Gastroesophageal sphincter (tissue), 4 donors: ENCODE measurements around the gene HIRA. TPM values are rescaled to one million over a fixed set of nuclear protein-coding genes. Genes with fewer than 3 reads are reported as not detected.

ENCODE experiments used
- ATAC-seq: fragments of 150-250 bp; one replicate; pipeline ENCODE4 v1.9.1; 2016; ENCODE audit warnings: mild to moderate bottlenecking, moderate library complexity
- H3K27ac ChIP-seq, 4 donors: fragments of 200-600 bp; sonication (generic) in 3 of 4; 1 replicate in 3 of 4; 2 replicates in 1 of 4; pipeline ENCODE4 v1.5.1; 2016 to 2019
- H3K27me3 ChIP-seq: fragments of 200-600 bp; sonication (generic); one replicate; pipeline ENCODE4 v1.5.1; 2019
- H3K36me3 ChIP-seq, 2 donors: fragments of 200-600 bp; sonication (generic); one replicate each; pipeline ENCODE4 v1.5.1; 2019; ENCODE audit warnings: control low read depth in 1 of 2
- H3K4me1 ChIP-seq, 3 donors: fragments of 200-600 bp; sonication (generic); 1 replicate in 2 of 3; 2 replicates in 1 of 3; pipeline ENCODE4 v1.5.1; 2016 to 2019; ENCODE audit warnings: control low read depth in 2 of 3
- H3K4me3 ChIP-seq, 2 donors: fragments of 200-600 bp; sonication (generic); one replicate each; pipeline ENCODE4 v1.5.1; 2019; ENCODE audit warnings: mild to moderate bottlenecking in 1 of 2, moderate library complexity in 1 of 2
- H3K9me3 ChIP-seq, 3 donors: fragments of 200-600 bp; sonication (generic); one replicate each; pipeline ENCODE4 v1.5.1; 2017 to 2019; ENCODE audit warnings: control low read depth in 2 of 3
- CTCF ChIP-seq, 4 experiments: fragments of 200-600 bp in 2 of 4; fragments of 450-650 bp in 2 of 4; sonication (generic) in 1 of 4; IDR thresholded peaks; one replicate each; pipeline ENCODE4 v1.5.1; 2017 to 2019; ENCODE audit warnings: antibody characterized with exemption in 4 of 4, mild to moderate bottlenecking in 2 of 4, moderate library complexity in 2 of 4
- EP300 ChIP-seq: sonication (generic); formaldehyde crosslinking; IDR thresholded peaks from one replicate; pipeline ENCODE4 v1.6.1; 2017; ENCODE audit warnings: antibody characterized with exemption, mild to moderate bottlenecking
- POLR2A ChIP-seq, 2 donors: fragments of 450-650 bp; IDR thresholded peaks; one replicate each; pipeline ENCODE4 v1.6.1; 2017; ENCODE audit warnings: antibody characterized with exemption in 2 of 2, mild to moderate bottlenecking in 2 of 2, moderate library complexity in 1 of 2
- POLR2AphosphoS5 ChIP-seq: sonication (generic); formaldehyde crosslinking; IDR thresholded peaks from one replicate; pipeline ENCODE4 v1.6.1; 2017; ENCODE audit warnings: antibody characterized with exemption
- WGBS, 2 donors: methylation state at CpG; one replicate each; pipeline ENCODE4 v1.1.5; 2018; ENCODE audit warnings: low coverage in 1 of 2; 5-methylcytosine and 5-hydroxymethylcytosine counted together
- total RNA-seq, 4 donors: library from RNA; depleted of rRNA; stranded (reverse); fragments of >200 nt; gene quantifications; one replicate each; pipeline ENCODE4 v1.1.0, GENCODE V29; 2016

The HIRA gene
- total RNA-seq, 4 donors from 2014 or later: 20.5 to 35.6 (median 26.0) TPM

DNA sequence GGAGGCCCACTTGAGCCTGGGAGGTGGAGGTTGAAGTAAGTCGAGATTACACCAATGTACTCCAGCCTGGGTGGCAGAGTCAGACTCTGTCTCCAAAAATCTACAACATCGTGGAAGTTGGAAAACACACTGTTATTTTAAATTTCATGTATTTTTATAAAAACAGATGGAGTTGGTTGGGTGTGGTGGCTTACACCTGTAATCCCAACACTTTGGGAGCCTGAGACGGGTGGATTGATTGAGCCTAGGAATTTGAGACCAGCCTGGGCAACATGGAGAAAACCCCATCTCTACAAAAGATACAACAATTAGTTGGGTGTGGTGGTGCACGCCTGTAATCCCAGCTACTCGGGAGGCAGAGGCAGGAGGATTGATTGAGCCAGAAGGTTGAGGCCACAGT, 88.1 kb downstream of the HIRA start:
- H3K4me3 ChIP-seq: no peak overlapping the region
- TF ChIP-seq EP300: no peak
- TF ChIP-seq POLR2A (IDR thresholded peaks at IDR 0.05): no peak
- no peak for TF ChIP-seq POLR2AphosphoS5
- no peak for TF ChIP-seq CTCF (IDR thresholded peaks at IDR 0.05)
- H3K27ac ChIP-seq: no peak overlapping the region
- H3K9me3 ChIP-seq: peaks cover 0 to under 1% (median 0%) of the 10 kb centered on the region in 3 donors
- no peaks in the 10 kb centered on the region for H3K4me1 ChIP-seq
- 86 to 99% methylated on average over 2 to 5 of the region's 5 CpGs for WGBS, 2 donors
- H3K27me3 ChIP-seq: no peaks in the 10 kb centered on the region
- H3K36me3 ChIP-seq: peaks cover 4 to 96% of the 10 kb centered on the region in 2 donors
- no peak for ATAC-seq

DNA sequence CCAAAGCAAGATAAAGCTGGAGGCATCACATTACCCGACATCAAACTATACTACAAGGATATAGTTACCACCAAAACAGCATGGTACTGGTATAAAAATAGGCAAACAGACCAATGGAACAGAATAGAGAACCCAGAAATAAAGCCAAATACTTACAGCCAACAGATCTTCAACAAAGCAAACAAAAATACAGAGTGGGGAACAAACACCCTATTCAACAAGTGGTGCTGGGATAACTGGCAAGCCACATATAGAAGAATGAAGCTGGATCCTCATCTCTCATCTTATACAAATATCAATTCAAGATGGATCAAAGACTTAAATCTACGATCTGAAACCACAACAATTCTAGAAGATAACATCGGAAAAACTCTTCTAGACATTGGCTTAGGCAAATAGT, 90.0 kb downstream of the HIRA start:
- H3K36me3 ChIP-seq: peaks cover 4 to 96% of the 10 kb centered on the region in 2 donors

GRCh38 chr22:19337137-19337536, 94.4 kb downstream of the HIRA start:
- H3K4me3 ChIP-seq: no peak overlapping the region
- H3K36me3 ChIP-seq: peaks cover 4 to 96% of the 10 kb centered on the region in 2 donors
- 94 to 100% methylated on average over 1 to 2 of the region's 2 CpGs for WGBS, 2 donors
- H3K4me1 ChIP-seq: no peaks in the 10 kb centered on the region
- TF ChIP-seq CTCF (IDR thresholded peaks at IDR 0.05) (no peak), POLR2A (IDR thresholded peaks at IDR 0.05) (no peak), POLR2AphosphoS5 (no peak), EP300 (no peak)
- ATAC-seq: no peak
- peaks cover 0 to 44% (median 0%) of the 10 kb centered on the region in 3 donors for H3K9me3 ChIP-seq
- H3K27ac ChIP-seq: no peak overlapping the region
- no peaks in the 10 kb centered on the region for H3K27me3 ChIP-seq

More for the DNA sequence above, 90.0 kb downstream of the HIRA start:
- no peak for TF ChIP-seq POLR2AphosphoS5
- Histone ChIP-seq H3K4me1 (no peaks in the 10 kb centered on the region), H3K9me3 (peaks cover 0 to 20% (median 0%) of the 10 kb centered on the region in 3 donors), H3K27ac (no peak overlapping the region), H3K27me3 (no peaks in the 10 kb centered on the region), H3K4me3 (no peak overlapping the region)
- no peak for ATAC-seq
- 41 to 44% methylated on average over 2 of the region's 3 CpGs for WGBS, 2 donors

DNA sequence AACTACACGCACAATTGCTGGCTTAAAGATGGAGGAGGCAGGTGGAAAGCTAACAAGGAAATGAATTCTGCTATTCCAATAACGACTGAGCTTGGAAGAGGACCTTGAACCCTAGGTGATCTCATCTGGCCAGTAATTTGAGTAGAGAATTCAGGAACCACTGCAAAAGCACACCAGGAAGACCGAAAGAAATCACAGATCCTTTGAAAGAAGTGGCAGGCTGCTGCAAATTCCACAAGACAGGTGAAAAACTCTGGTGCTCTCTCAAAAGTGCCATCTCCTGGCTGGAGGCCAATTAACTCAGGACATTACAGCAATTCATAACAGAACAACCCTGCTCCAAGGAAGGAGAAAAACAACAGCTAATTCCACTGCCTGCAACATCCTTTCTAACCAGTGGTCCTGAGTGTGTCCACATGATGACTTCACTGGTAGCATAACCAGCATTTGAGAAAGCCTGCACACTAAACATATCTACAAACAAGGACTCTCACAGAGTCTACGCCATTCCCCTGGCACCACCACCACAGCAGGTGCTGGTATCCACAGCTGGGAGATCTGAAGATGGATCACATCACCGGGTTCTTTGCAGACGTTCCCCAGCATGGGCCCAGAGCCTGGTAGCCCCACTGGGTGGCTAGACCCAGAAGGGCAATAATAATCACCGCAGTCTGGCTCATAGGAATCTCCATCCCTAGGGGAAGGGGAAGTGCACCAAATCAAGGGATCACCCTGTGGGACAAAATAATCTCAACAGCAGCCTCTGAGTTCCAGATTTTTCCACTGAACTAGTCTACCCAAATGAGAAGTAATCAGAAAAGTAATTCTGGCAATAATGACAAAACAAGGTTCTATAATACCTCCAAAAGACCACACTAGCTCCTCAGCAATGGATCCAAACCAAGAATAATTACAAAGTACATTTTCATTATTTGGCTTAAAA, 95.1 kb downstream of the HIRA start:
- WGBS, 2 donors: 85 to 94% methylated on average over 2 to 5 of the region's 7 CpGs
- no peaks in the 10 kb centered on the region for H3K27me3 ChIP-seq
- H3K36me3 ChIP-seq: peaks cover 4 to 98% of the 10 kb centered on the region in 2 donors
- H3K27ac ChIP-seq: no peak overlapping the region
- no peak for ATAC-seq
- no peak overlapping the region for H3K4me3 ChIP-seq
- TF ChIP-seq CTCF (IDR thresholded peaks at IDR 0.05): no peak
- TF ChIP-seq EP300: no peak
- TF ChIP-seq POLR2A (IDR thresholded peaks at IDR 0.05): no peak
- no peak for TF ChIP-seq POLR2AphosphoS5
- peaks cover 0 to 44% (median 0%) of the 10 kb centered on the region in 3 donors for H3K9me3 ChIP-seq
- H3K4me1 ChIP-seq: no peaks in the 10 kb centered on the region

DNA sequence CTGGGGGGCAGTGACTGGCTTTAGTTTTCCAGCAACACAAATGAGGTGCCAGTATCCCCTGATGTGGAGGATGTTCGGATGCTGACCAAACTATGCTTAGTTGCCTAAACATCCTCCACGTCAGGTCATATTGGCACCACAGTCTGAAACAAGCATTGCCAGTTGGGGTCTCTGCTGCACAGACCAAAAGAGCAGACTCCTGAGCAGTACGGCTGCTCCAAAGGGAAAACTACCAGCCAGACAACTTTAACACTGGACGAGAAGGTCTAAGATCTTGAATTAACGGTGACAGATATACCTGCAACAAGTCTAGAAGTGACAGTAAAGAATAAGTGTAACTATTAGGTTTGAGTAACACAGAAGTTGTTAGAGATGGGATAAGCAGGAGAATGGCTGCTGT, 99.6 kb downstream of the HIRA start:
- TF ChIP-seq CTCF (IDR thresholded peaks at IDR 0.05) (no peak), EP300 (no peak), POLR2A (IDR thresholded peaks at IDR 0.05) (no peak), POLR2AphosphoS5 (no peak)
- WGBS, 2 donors: 92 to 100% methylated on average over 2 of the region's 5 CpGs
- Histone ChIP-seq H3K4me3 (no peak overlapping the region), H3K4me1 (no peaks in the 10 kb centered on the region), H3K27ac (no peak overlapping the region), H3K9me3 (peaks cover 0 to 29% (median 0%) of the 10 kb centered on the region in 3 donors), H3K36me3 (peaks cover 0 to 88% of the 10 kb centered on the region in 2 donors), H3K27me3 (no peaks in the 10 kb centered on the region)
- no peak for ATAC-seq
